HepG2 (cell line): ENCODE measurements around the gene RITA1. TPM values are rescaled to one million over a fixed set of nuclear protein-coding genes. Genes with fewer than 3 reads are reported as not detected.

Experiments used
- ATAC-seq: fragments of 200-7000 bp; cut with Tn5 transposase; 3 replicates; pipeline ENCODE4 v1.9.1; 2020; ENCODE audit warnings: mild to moderate bottlenecking, moderate library complexity
- BruUV-seq: library from RNA; stranded (reverse); fragments of 400-500 nt; replicated peaks from 2 replicates; lab custom pipeline; 2021; lab: Mats Ljungman, UMichigan
- CTCF ChIA-PET: fragments of 300-600 bp; formaldehyde crosslinking; extraction: SDS; loops from one replicate; lab custom pipeline; 2021; ENCODE audit warnings: low total read pairs, inconsistent platforms, low intra/inter-chr PET ratio; lab: Yijun Ruan, JAX
- POLR2A ChIA-PET: fragments of 350-600 bp; sonication (Branson Sonifier 250); formaldehyde crosslinking; loops from one replicate; lab custom pipeline; 2020; ENCODE audit warnings: antibody characterized with exemption, inconsistent platforms; lab: Yijun Ruan, JAX
- DNase-seq: peaks from one replicate; pipeline ENCODE4 v3.0.0-alpha.2; 2015; ENCODE audit warnings: low spot score
- FAIRE-seq: peaks from 3 replicates; lab custom pipeline; 2011; peaks lifted over from hg19 to GRCh38; lab: Jason Lieb, UNC
- H2AFZ ChIP-seq: one replicate; pipeline ENCODE4 v1.6.1; 2011; ENCODE audit warnings: low read length, inconsistent platforms
- H3K27ac ChIP-seq: fragments of 300-600 bp; 3 replicates; pipeline ENCODE4 v1.8.0; 2011; ENCODE audit warnings: mixed run types, mild to moderate bottlenecking, mixed read lengths, low read length, inconsistent platforms; ENCODE audit not compliant: insufficient read depth; ENCODE audit errors: extremely low read length
- H3K27me3 ChIP-seq, 2 experiments: fragments of 200-600 bp in 1 of 2; 2 replicates in 1 of 2; 3 replicates in 1 of 2; pipeline versions ENCODE4 v1.6.0 to v1.8.0; 2011; ENCODE audit warnings: low read length in 2 of 2, mild to moderate bottlenecking in 2 of 2, moderate library complexity in 2 of 2, inconsistent platforms in 1 of 2; ENCODE audit not compliant: insufficient read depth in 2 of 2, control insufficient read depth in 1 of 2
- H3K36me3 ChIP-seq, 2 experiments: fragments of 200-600 bp in 1 of 2; replicated peaks in 1 of 2; 2 replicates in 1 of 2; 3 replicates in 1 of 2; pipeline versions ENCODE4 v1.5.1 to v1.8.0; 2011; ENCODE audit warnings: low read length in 2 of 2, inconsistent platforms in 1 of 2; ENCODE audit not compliant: insufficient read depth in 2 of 2, control insufficient read depth in 1 of 2
- H3K4me1 ChIP-seq: 2 replicates; pipeline ENCODE4 v1.5.1; 2012; ENCODE audit warnings: low read length, inconsistent platforms; ENCODE audit not compliant: insufficient read depth
- H3K4me2 ChIP-seq: 2 replicates; pipeline ENCODE4 v1.6.0; 2011; ENCODE audit warnings: low read depth, low read length, inconsistent platforms
- H3K4me3 ChIP-seq, 3 experiments: fragments of 200-600 bp in 1 of 3; sonication (generic), shearing (Covaris generic) in 1 of 3; replicated peaks in 1 of 3; 2 replicates each; pipeline ENCODE4 v1.5.1; 2011 to 2016; ENCODE audit warnings: low read length in 3 of 3, inconsistent platforms in 2 of 3, low read depth in 2 of 3, mild to moderate bottlenecking in 2 of 3, control low read depth in 1 of 3, mixed read lengths in 1 of 3; ENCODE audit not compliant: insufficient read depth in 1 of 3
- H3K79me2 ChIP-seq: one replicate; pipeline ENCODE4 v1.6.1; 2011; ENCODE audit warnings: low read length, inconsistent platforms; ENCODE audit not compliant: insufficient read depth
- H3K9ac ChIP-seq: 2 replicates; pipeline ENCODE4 v1.6.0; 2011; ENCODE audit warnings: mild to moderate bottlenecking, low read depth, low read length, inconsistent platforms; ENCODE audit not compliant: insufficient read depth
- H3K9me3 ChIP-seq: 2 replicates; pipeline ENCODE4 v1.5.1; 2012; ENCODE audit warnings: mild to moderate bottlenecking, low read length
- H4K20me1 ChIP-seq: 2 replicates; pipeline ENCODE4 v1.6.0; 2011; ENCODE audit warnings: inconsistent platforms, mild to moderate bottlenecking, low read length, moderate library complexity; ENCODE audit not compliant: insufficient read depth
- AKNA ChIP-seq: sonication (generic); formaldehyde crosslinking; IDR thresholded peaks from 2 replicates; pipeline ENCODE4 v1.4.0; 2020; ENCODE audit warnings: missing genetic modification reagents, borderline replicate concordance
- ARNTL ChIP-seq: sonication (generic); formaldehyde crosslinking; IDR thresholded peaks from 2 replicates; pipeline ENCODE4 v1.4.0; 2020; ENCODE audit warnings: mild to moderate bottlenecking, missing genetic modification reagents
- CSRNP1 ChIP-seq: sonication (generic); formaldehyde crosslinking; IDR thresholded peaks from 2 replicates; pipeline ENCODE4 v1.8.1; 2023; ENCODE audit warnings: mild to moderate bottlenecking, missing genetic modification reagents
- GLI4 ChIP-seq: sonication (generic); formaldehyde crosslinking; IDR thresholded peaks from 2 replicates; pipeline ENCODE4 v1.5.1; 2020; ENCODE audit warnings: missing genetic modification reagents, mild to moderate bottlenecking, moderate library complexity, borderline replicate concordance
- LCORL ChIP-seq, 2 experiments: fragments of 450-650 bp in 1 of 2; sonication (generic) in 1 of 2; formaldehyde crosslinking in 1 of 2; IDR thresholded peaks; 2 replicates each; pipeline versions ENCODE4 v1.5.0 to v1.6.1; 2017 to 2020; ENCODE audit warnings: antibody characterized with exemption in 1 of 2, missing genetic modification reagents in 1 of 2
- NPAS2 ChIP-seq: sonication (generic); formaldehyde crosslinking; IDR thresholded peaks from 2 replicates; pipeline ENCODE4 v1.8.0; 2022; ENCODE audit warnings: mild to moderate bottlenecking, missing genetic modification reagents, borderline replicate concordance
- SNAPC2 ChIP-seq: sonication (generic); formaldehyde crosslinking; IDR thresholded peaks from 2 replicates; pipeline ENCODE4 v1.8.1; 2022; ENCODE audit warnings: mild to moderate bottlenecking, missing genetic modification reagents
- SP140L ChIP-seq: sonication (generic); formaldehyde crosslinking; IDR thresholded peaks from 2 replicates; pipeline ENCODE4 v1.4.0; 2020; ENCODE audit warnings: missing genetic modification reagents, borderline replicate concordance
- SSRP1 ChIP-seq: IDR thresholded peaks from 2 replicates; pipeline ENCODE4 v1.6.1; 2016; ENCODE audit warnings: control low read depth
- ZKSCAN8 ChIP-seq: IDR thresholded peaks from 2 replicates; pipeline ENCODE4 v1.6.1; 2016; ENCODE audit warnings: borderline replicate concordance, missing genetic modification reagents, missing compliant biosample characterization
- ZNF235 ChIP-seq: sonication (generic); formaldehyde crosslinking; IDR thresholded peaks from 2 replicates; pipeline ENCODE4 v1.8.1; 2023; ENCODE audit warnings: mild to moderate bottlenecking, missing genetic modification reagents, borderline replicate concordance
- ZNF253 ChIP-seq: sonication (generic); formaldehyde crosslinking; IDR thresholded peaks from 2 replicates; pipeline ENCODE4 v1.8.0; 2022; ENCODE audit warnings: mild to moderate bottlenecking, missing genetic modification reagents, borderline replicate concordance
- ZNF317 ChIP-seq: sonication (generic); formaldehyde crosslinking; IDR thresholded peaks from 2 replicates; pipeline ENCODE4 v1.5.0; 2020; ENCODE audit warnings: mild to moderate bottlenecking, missing genetic modification reagents
- ZNF335 ChIP-seq: sonication (generic); formaldehyde crosslinking; IDR thresholded peaks from 2 replicates; pipeline ENCODE4 v1.4.0; 2020; ENCODE audit warnings: missing genetic modification reagents
- ZNF546 ChIP-seq: sonication (generic); formaldehyde crosslinking; conservative IDR thresholded peaks from 2 replicates; pipeline ENCODE4 v1.8.1; 2023; ENCODE audit warnings: mild to moderate bottlenecking, missing genetic modification reagents
- WGBS: methylation state at CpG from one replicate; pipeline ENCODE4 v1.1.6; 2017; ENCODE audit warnings: low lambda C conversion rate; 5-methylcytosine and 5-hydroxymethylcytosine counted together
- in situ Hi-C: cut with HindIII; loops from 2 replicates; pipeline ENCODE4 v1.10.0; 2017; ENCODE audit warnings: low pct_unique_long_range_greater_than_20kb; ENCODE audit not compliant: extremely low pct_ligation_motif_present
- intact Hi-C: fragments of 100-400 bp; cut with micrococcal nuclease; formaldehyde crosslinking; loops from one replicate; pipeline ENCODE4 v1.10.0; 2022; ENCODE audit not compliant: unreplicated experiment
- polyA plus RNA-seq, 8 experiments: library from polyadenylated mRNA; depleted of rRNA in 3 of 8; stranded (reverse) in 7 of 8; unstranded in 1 of 8; fragments of >200 nt; fragmentation: Illumina TruSeq in 4 of 8; extraction: Trizol in 4 of 8; gene quantifications; 2 replicates each; pipeline versions ENCODE4 v1.2.1 to v1.2.3, GENCODE V29; 2011 to 2016; ENCODE audit warnings: low read depth in 4 of 8, missing spikeins in 1 of 8, mixed read lengths in 1 of 8; ENCODE audit not compliant: insufficient read depth in 1 of 8
- total RNA-seq, 5 experiments: library from RNA; depleted of rRNA; stranded (reverse); fragments of >200 nt; fragmentation: Illumina TruSeq; extraction: Trizol; gene quantifications; 2 replicates each; pipeline ENCODE4 v1.2.3, GENCODE V29; 2016; ENCODE audit warnings: low read depth in 1 of 5

The RITA1 gene
- total and polyA plus RNA-seq, 2 of the 13 experiments (the other 11 are each of a cell fraction or from before 2014, with no cell fraction given): 12.4 to 28.9 TPM

- TF ChIP-seq AKNA (CRISPR knock-in tag) (no peak), NPAS2 (CRISPR knock-in tag) (no peak), SP140L (no peak), GLI4 (CRISPR knock-in tag) (no peak), ARNTL (CRISPR knock-in tag) (no peak)
Measured at GRCh38 chr12:113158439-113159203, 26.9 kb upstream of the RITA1 start (continued).

GRCh38 chr12:113159937-113160336, 25.6 kb upstream of the RITA1 start:
- ChIA-PET CTCF (no interaction called here), POLR2A (no interaction called here)
- Histone ChIP-seq H3K4me1 (no peaks in the 10 kb centered on the region), H3K4me3 (no peak overlapping the region), H3K9ac (no peak overlapping the region), H3K79me2 (no peaks in the 10 kb centered on the region), H3K27me3 (peaks cover 0 to 5% of the 10 kb centered on the region in 2 experiments; a peak in 1 of 5 replicates), H4K20me1 (peaks cover 4% of the 10 kb centered on the region; the same call in 1 of the 2 replicates), H3K36me3 (peaks cover 26 to 53% of the 10 kb centered on the region in 2 experiments), H3K9me3 (no peaks in the 10 kb centered on the region), H2AFZ (no peak overlapping the region), H3K27ac (no peak overlapping the region), H3K4me2 (no peak overlapping the region)
- DNase-seq (no peak), ATAC-seq (no peak), FAIRE-seq (no peak)
- WGBS: 100% methylated on average over 4 of the region's 7 CpGs
- intact Hi-C loops (no loop called here), in situ Hi-C loops (loop anchor here (5.0 kb wide), 1 partner anchor 113 kb away; no protein-coding TSS in a partner anchor)
- no TSS peak for BruUV-seq
- TF ChIP-seq LCORL (IDR thresholded peaks at IDR 0.05) (no peak), LCORL (CRISPR knock-in tag; IDR thresholded peaks at IDR 0.05) (no peak), SNAPC2 (no peak), CSRNP1 (no peak), ZNF546 (CRISPR knock-in tag) (no peak), ZNF335 (CRISPR knock-in tag) (no peak), SSRP1 (CRISPR knock-in tag) (no peak), ZKSCAN8 (CRISPR knock-in tag) (no peak), ZNF317 (CRISPR knock-in tag) (no peak), ZNF253 (CRISPR knock-in tag) (no peak), ZNF235 (CRISPR knock-in tag) (no peak)
